Measurements from ENCODE around the gene RALGAPA1. TPM values are rescaled to one million over a fixed set of nuclear protein-coding genes. Genes with fewer than 3 reads are reported as not detected.

RALGAPA1 gene
- total and polyA plus RNA-seq, 2 of the 13 experiments (the other 11 are each of a cell fraction or from before 2014, with no cell fraction given), result 65.0 to 89.2 TPM

- ChIA-PET CTCF (ENCODE audit: low intra/inter-chr PET ratio, low total read pairs) (no interaction called here), POLR2A (no interaction called here)
- 0 out of 5 replicates have a peak, but pooled peaks cover 0 to 3% of the 10 kb centered on the region in 2 experiments for H3K27me3 ChIP-seq (ENCODE audit: control insufficient read depth in 1 of 2, insufficient read depth in 2 of 2, low read length in 2 of 2)
- no TSS peak for BruUV-seq (replicated peaks)
- no peaks in the 10 kb centered on the region for H3K36me3 ChIP-seq (replicated peaks in 1 of 2; ENCODE audit: control insufficient read depth in 1 of 2, insufficient read depth in 2 of 2, low read length in 2 of 2)
- no peaks in the 10 kb centered on the region for H3K9me3 ChIP-seq (ENCODE audit: low read length)
- TF ChIP-seq ZNF431 (CRISPR knock-in tag; IDR thresholded peaks at IDR 0.05; ENCODE audit: borderline replicate concordance, low read depth) (0 out of 2 replicates have a peak, but pooled peaks have one; percentile 36), ZNF3 (CRISPR knock-in tag; IDR thresholded peaks at IDR 0.05) (no peak)
- no peak for ATAC-seq
- H2AFZ ChIP-seq (ENCODE audit: low read length), result no peak overlapping the region
- H3K79me2 ChIP-seq (ENCODE audit: insufficient read depth, low read length), result no peaks in the 10 kb centered on the region
- H3K9ac ChIP-seq (ENCODE audit: insufficient read depth, low read depth, low read length), result no peak overlapping the region
- no peak overlapping the region for H3K4me2 ChIP-seq (ENCODE audit: low read depth, low read length)
- intact Hi-C loops (cut with micrococcal nuclease; ENCODE audit: unreplicated experiment), result no loop called here
- H3K4me3 ChIP-seq (replicated peaks in 1 of 3; ENCODE audit: insufficient read depth in 1 of 3, low read depth in 2 of 3, low read length in 3 of 3), result no peak overlapping the region
- in situ Hi-C loops (cut with HindIII; ENCODE audit: extremely low pct_ligation_motif_present, low pct_unique_long_range_greater_than_20kb), result no loop called here
- H3K27ac ChIP-seq (ENCODE audit: extremely low read length, insufficient read depth, low read length), result no peak overlapping the region
- FAIRE-seq, result no peak
- peaks cover 16% of the 10 kb centered on the region for H3K4me1 ChIP-seq (ENCODE audit: insufficient read depth, low read length)
- no peaks in the 10 kb centered on the region for H4K20me1 ChIP-seq (ENCODE audit: insufficient read depth, low read length)
- DNase-seq (ENCODE audit: low spot score), result no peak
Measured at GRCh38 chr14:35506927-35507326, 302.2 kb downstream of the RALGAPA1 start.

- in situ Hi-C loops (cut with HindIII; ENCODE audit: extremely low pct_ligation_motif_present, low pct_unique_long_range_greater_than_20kb) (no loop called here), intact Hi-C loops (cut with micrococcal nuclease; ENCODE audit: unreplicated experiment) (no loop called here)
- FAIRE-seq (no peak), DNase-seq (ENCODE audit: low spot score) (no peak), ATAC-seq (no peak)
- H3K4me3 ChIP-seq (replicated peaks in 1 of 3; ENCODE audit: insufficient read depth in 1 of 3, low read depth in 2 of 3, low read length in 3 of 3), result no peak overlapping the region
- 0 out of 5 replicates have a peak, but pooled peaks cover 0 to 3% of the 10 kb centered on the region in 2 experiments for H3K27me3 ChIP-seq (ENCODE audit: control insufficient read depth in 1 of 2, insufficient read depth in 2 of 2, low read length in 2 of 2)
- H4K20me1 ChIP-seq (ENCODE audit: insufficient read depth, low read length), result no peaks in the 10 kb centered on the region
- H3K79me2 ChIP-seq (ENCODE audit: insufficient read depth, low read length), result no peaks in the 10 kb centered on the region
- no peak overlapping the region for H3K27ac ChIP-seq (ENCODE audit: extremely low read length, insufficient read depth, low read length)
- POLR2A ChIA-PET, result no interaction called here
- 26% methylated on average over 6 of the region's 6 CpGs for WGBS (ENCODE audit: low lambda C conversion rate)
- H3K9me3 ChIP-seq (ENCODE audit: low read length), result no peaks in the 10 kb centered on the region
- no peak overlapping the region for H3K4me2 ChIP-seq (ENCODE audit: low read depth, low read length)
- peaks cover 16% of the 10 kb centered on the region for H3K4me1 ChIP-seq (ENCODE audit: insufficient read depth, low read length)
- no peak overlapping the region for H2AFZ ChIP-seq (ENCODE audit: low read length)
- CTCF ChIA-PET (ENCODE audit: low intra/inter-chr PET ratio, low total read pairs), result no interaction called here
- no peak overlapping the region for H3K9ac ChIP-seq (ENCODE audit: insufficient read depth, low read depth, low read length)
- BruUV-seq (replicated peaks), result no TSS peak
- H3K36me3 ChIP-seq (replicated peaks in 1 of 2; ENCODE audit: control insufficient read depth in 1 of 2, insufficient read depth in 2 of 2, low read length in 2 of 2), result no peaks in the 10 kb centered on the region
- TF ChIP-seq ZFAT (CRISPR knock-in tag; conservative IDR thresholded peaks at IDR 0.05) (no peak), SMAD3 (CRISPR knock-in tag; IDR thresholded peaks at IDR 0.05) (no peak), HES4 (CRISPR knock-in tag; IDR thresholded peaks at IDR 0.05; ENCODE audit: borderline replicate concordance) (no peak), HCFC1 (IDR thresholded peaks at IDR 0.05; ENCODE audit: low read depth, low read length) (no peak), ZNF20 (CRISPR knock-in tag; IDR thresholded peaks at IDR 0.05) (no peak), XRCC5 (optimal IDR thresholded peaks at IDR 0.05; ENCODE audit: low read length) (no peak), ZNF101 (CRISPR knock-in tag; IDR thresholded peaks at IDR 0.05; ENCODE audit: borderline replicate concordance, low read depth) (no peak), ZNF800 (CRISPR knock-in tag; IDR thresholded peaks at IDR 0.05) (no peak), MNT (IDR thresholded peaks at IDR 0.05) (no peak), ZXDC (CRISPR knock-in tag; IDR thresholded peaks at IDR 0.05) (no peak)
Measured at GRCh38 chr14:35506461-35506860, 302.6 kb downstream of the RALGAPA1 start.
